IPS-18a (cell line): ENCODE data around the gene LMLN.
"Not testable (repeated sequence)": the region's sequence is repeated elsewhere in the genome, so short reads cannot be mapped to it uniquely, and the experiment has no call there.

Experiments
- H3K27ac ChIP-seq: one replicate; pipeline ENCODE4 v1.5.1; 2013; ENCODE audit warnings: low read length
- H3K27me3 ChIP-seq: one replicate; pipeline ENCODE4 v1.6.1; 2013; ENCODE audit warnings: mild to moderate bottlenecking, low read length; ENCODE audit not compliant: control insufficient read depth, insufficient read depth
- H3K36me3 ChIP-seq: one replicate; pipeline ENCODE4 v1.6.1; 2013; ENCODE audit warnings: low read depth, low read length; ENCODE audit not compliant: control insufficient read depth
- H3K4me1 ChIP-seq: one replicate; pipeline ENCODE4 v1.6.1; 2013; ENCODE audit warnings: low read depth, low read length; ENCODE audit not compliant: control insufficient read depth
- H3K4me3 ChIP-seq: one replicate; pipeline ENCODE4 v1.5.1; 2013; ENCODE audit warnings: low read length
- H3K9ac ChIP-seq: one replicate; pipeline ENCODE4 v1.6.1; 2013; ENCODE audit warnings: mild to moderate bottlenecking, low read length, moderate library complexity
- H3K9me3 ChIP-seq: one replicate; pipeline ENCODE4 v1.6.1; 2013; ENCODE audit warnings: low read depth, low read length; ENCODE audit not compliant: control insufficient read depth

The LMLN gene

GRCh38 chr3:198030125-198030524 is 70.1 kb downstream of the LMLN start:
- no peak overlapping the region for H3K4me3 ChIP-seq
- no peaks in the 10 kb centered on the region for H3K4me1 ChIP-seq
- H3K9ac ChIP-seq: no peak overlapping the region
- H3K36me3 ChIP-seq: no peaks in the 10 kb centered on the region
- H3K9me3 ChIP-seq: no peaks in the 10 kb centered on the region
- no peaks in the 10 kb centered on the region for H3K27me3 ChIP-seq
- H3K27ac ChIP-seq: no peak overlapping the region

GRCh38 chr3:198030726-198031125 is 70.7 kb downstream of the LMLN start:
- Histone ChIP-seq H3K27ac (no peak overlapping the region), H3K9ac (no peak overlapping the region), H3K27me3 (no peaks in the 10 kb centered on the region), H3K9me3 (no peaks in the 10 kb centered on the region), H3K4me1 (no peaks in the 10 kb centered on the region), H3K36me3 (no peaks in the 10 kb centered on the region), H3K4me3 (no peak overlapping the region)

GRCh38 chr3:198032039-198032936 is 72.3 kb downstream of the LMLN start:
- Histone ChIP-seq H3K9me3 (no peaks in the 10 kb centered on the region), H3K4me1 (no peaks in the 10 kb centered on the region), H3K27me3 (no peaks in the 10 kb centered on the region), H3K36me3 (no peaks in the 10 kb centered on the region), H3K4me3 (no peak overlapping the region), H3K27ac (no peak overlapping the region), H3K9ac (no peak overlapping the region)

- H3K27ac ChIP-seq: no peak overlapping the region
- no peaks in the 10 kb centered on the region for H3K4me1 ChIP-seq
- no peak overlapping the region for H3K9ac ChIP-seq
- no peaks in the 10 kb centered on the region for H3K27me3 ChIP-seq
- H3K36me3 ChIP-seq: no peaks in the 10 kb centered on the region
- H3K9me3 ChIP-seq: no peaks in the 10 kb centered on the region
- H3K4me3 ChIP-seq: no peak overlapping the region
Observed at GRCh38 chr3:198043119-198043518, 83.1 kb downstream of the LMLN start.

- Histone ChIP-seq H3K27me3 (no peaks in the 10 kb centered on the region), H3K4me1 (no peaks in the 10 kb centered on the region), H3K27ac (no peak overlapping the region), H3K9me3 (peaks cover under 1% of the 10 kb centered on the region), H3K4me3 (no peak overlapping the region), H3K36me3 (no peaks in the 10 kb centered on the region), H3K9ac (no peak overlapping the region)
Observed at GRCh38 chr3:198046120-198046857, 86.3 kb downstream of the LMLN start.

GRCh38 chr3:198048445-198048844 is 88.4 kb downstream of the LMLN start:
- Histone ChIP-seq H3K27me3 (no peaks in the 10 kb centered on the region), H3K4me3 (no peak overlapping the region), H3K9ac (no peak overlapping the region), H3K27ac (no peak overlapping the region), H3K9me3 (peaks cover 8% of the 10 kb centered on the region), H3K36me3 (no peaks in the 10 kb centered on the region), H3K4me1 (no peaks in the 10 kb centered on the region)

GRCh38 chr3:198051836-198052235 is 91.8 kb downstream of the LMLN start:
- no peaks in the 10 kb centered on the region for H3K27me3 ChIP-seq
- H3K9ac ChIP-seq: no peak overlapping the region
- H3K36me3 ChIP-seq: no peaks in the 10 kb centered on the region
- no peak overlapping the region for H3K27ac ChIP-seq
- no peaks in the 10 kb centered on the region for H3K4me1 ChIP-seq
- peaks cover 8% of the 10 kb centered on the region for H3K9me3 ChIP-seq
- H3K4me3 ChIP-seq: no peak overlapping the region

- H3K4me3 ChIP-seq, H3K27ac ChIP-seq, H3K36me3 ChIP-seq, H3K4me1 ChIP-seq, H3K9ac ChIP-seq, H3K9me3 ChIP-seq, H3K27me3 ChIP-seq: not testable (repeated sequence)
Observed at GRCh38 chr3:198053462-198053861, 93.4 kb downstream of the LMLN start.

- H3K27me3 ChIP-seq: no peaks in the 10 kb centered on the region
- no peaks in the 10 kb centered on the region for H3K9me3 ChIP-seq
- no peaks in the 10 kb centered on the region for H3K4me1 ChIP-seq
- no peaks in the 10 kb centered on the region for H3K36me3 ChIP-seq
- no peak overlapping the region for H3K27ac ChIP-seq
- no peak overlapping the region for H3K4me3 ChIP-seq
- no peak overlapping the region for H3K9ac ChIP-seq
Observed at GRCh38 chr3:198061119-198062067, 101.4 kb downstream of the LMLN start.

- Histone ChIP-seq H3K36me3 (no peaks in the 10 kb centered on the region), H3K9ac (no peak overlapping the region), H3K9me3 (no peaks in the 10 kb centered on the region), H3K4me1 (no peaks in the 10 kb centered on the region), H3K27me3 (no peaks in the 10 kb centered on the region), H3K27ac (no peak overlapping the region), H3K4me3 (no peak overlapping the region)
Observed at GRCh38 chr3:198062068-198062465, 102.0 kb downstream of the LMLN start.

GRCh38 chr3:198064420-198064819 is 104.4 kb downstream of the LMLN start:
- Histone ChIP-seq H3K4me3 (no peak overlapping the region), H3K9me3 (no peaks in the 10 kb centered on the region), H3K27ac (no peak overlapping the region), H3K9ac (no peak overlapping the region), H3K27me3 (no peaks in the 10 kb centered on the region), H3K36me3 (no peaks in the 10 kb centered on the region), H3K4me1 (no peaks in the 10 kb centered on the region)
